Measurements from ENCODE around the gene CTIF. TPM values are rescaled to one million over a fixed set of nuclear protein-coding genes. Genes with fewer than 3 reads are reported as not detected.

CTIF gene
- total and polyA plus RNA-seq, 2 experiments from 2014 or later, result 8.6 to 14.4 TPM

GRCh38 chr18:48531082-48531403 is 7.8 kb upstream of the CTIF start (continued):
- TF ChIP-seq JUNB (IDR thresholded peaks at IDR 0.05; ENCODE audit: unreplicated experiment) (no peak), NANOG (IDR thresholded peaks at IDR 0.05; ENCODE audit: borderline replicate concordance) (no peak), ZNF114 (CRISPR knock-in tag; IDR thresholded peaks at IDR 0.05) (no peak), EZH2phosphoT487 (IDR thresholded peaks at IDR 0.05; ENCODE audit: unreplicated experiment) (no peak), ZNF331 (CRISPR knock-in tag; IDR thresholded peaks at IDR 0.05; ENCODE audit: low read depth) (no peak), POLR2AphosphoS5 (IDR thresholded peaks at IDR 0.05; ENCODE audit: low read depth) (no peak), REST (IDR thresholded peaks at IDR 0.05; ENCODE audit: unreplicated experiment) (no peak)

GRCh38 chr18:48531908-48532307 is 6.9 kb upstream of the CTIF start:
- Mint-ChIP-seq H3K27me3 (ENCODE audit: insufficient read depth, low read depth, poor library complexity) (peaks cover 8% of the 10 kb centered on the region), H3K36me3 (ENCODE audit: low read depth) (no peaks in the 10 kb centered on the region), H3K4me1 (peaks cover 8% of the 10 kb centered on the region), H3K9me3 (no peaks in the 10 kb centered on the region; the same call in 2 of the 3 replicates), H3K4me3 (no peak overlapping the region), H3K27ac (no peak overlapping the region)
- DNase-seq (ENCODE audit: low spot score) (no peak), ATAC-seq (no peak)
- no peak overlapping the region for H3K27ac ChIP-seq (ENCODE audit: low read depth)
- H2AFZ ChIP-seq, result no peak overlapping the region
- H3K4me3 ChIP-seq, result no peak overlapping the region
- H4K20me1 ChIP-seq (replicated peaks; ENCODE audit: insufficient read depth), result no peaks in the 10 kb centered on the region
- no peaks in the 10 kb centered on the region for H3K79me2 ChIP-seq (replicated peaks; ENCODE audit: insufficient read depth)
- H3K36me3 ChIP-seq (ENCODE audit: insufficient read depth), result no peaks in the 10 kb centered on the region
- H3K9me2 ChIP-seq (ENCODE audit: insufficient read depth), result no peaks in the 10 kb centered on the region
- no peaks in the 10 kb centered on the region for H3K27me3 ChIP-seq (ENCODE audit: insufficient read depth)
- H3F3A ChIP-seq (replicated peaks; ENCODE audit: low read depth), result no peaks in the 10 kb centered on the region
- H3K4me1 ChIP-seq (ENCODE audit: insufficient read depth), result peaks cover 7% of the 10 kb centered on the region; the same call in 1 of the 2 replicates
- H3K4me2 ChIP-seq, result no peak overlapping the region
- no peak for TF ChIP-seq ETS1 (IDR thresholded peaks at IDR 0.05)
- TF ChIP-seq CTCF (conservative IDR thresholded peaks at IDR 0.05; ENCODE audit: low read depth in 2 of 2), result no peak
- TF ChIP-seq STAT1 (IDR thresholded peaks at IDR 0.05; ENCODE audit: unreplicated experiment), result no peak
- TF ChIP-seq POLR2AphosphoS5 (IDR thresholded peaks at IDR 0.05; ENCODE audit: low read depth), result no peak
- TF ChIP-seq CREB1 (CRISPR knock-in tag; IDR thresholded peaks at IDR 0.05; ENCODE audit: low read depth), result no peak
- TF ChIP-seq JUNB (IDR thresholded peaks at IDR 0.05; ENCODE audit: unreplicated experiment), result no peak
- TF ChIP-seq EZH2 (IDR thresholded peaks at IDR 0.05; ENCODE audit: low read depth, unreplicated experiment), result no peak
- no peak for TF ChIP-seq ZNF114 (CRISPR knock-in tag; IDR thresholded peaks at IDR 0.05)
- TF ChIP-seq ZNF331 (CRISPR knock-in tag; IDR thresholded peaks at IDR 0.05; ENCODE audit: low read depth), result no peak
- TF ChIP-seq EZH2phosphoT487 (IDR thresholded peaks at IDR 0.05; ENCODE audit: unreplicated experiment), result no peak
- no peak for TF ChIP-seq ZNF462 (CRISPR knock-in tag; IDR thresholded peaks at IDR 0.05)
- no peak for TF ChIP-seq NANOG (IDR thresholded peaks at IDR 0.05; ENCODE audit: borderline replicate concordance)
